HEK293T (cell line): ENCODE data around the gene DTYMK.

ENCODE experiments used
- CTCF ChIA-PET: fragments of 350-600 bp; formaldehyde crosslinking; extraction: SDS; loops from one replicate; lab custom pipeline; 2021; ENCODE audit warnings: antibody characterized with exemption, inconsistent platforms; lab: Yijun Ruan, JAX
- POLR2A ChIA-PET: fragments of 350-600 bp; formaldehyde crosslinking; extraction: SDS; loops from one replicate; lab custom pipeline; 2020; ENCODE audit warnings: antibody characterized with exemption, inconsistent platforms; lab: Yijun Ruan, JAX
- DNase-seq: peaks from one replicate; pipeline ENCODE4 v3.0.0; 2012; ENCODE audit warnings: mixed read lengths; ENCODE audit errors: extremely low spot score
- ARNT ChIP-seq: fragments of 450-650 bp; IDR thresholded peaks from 2 replicates; pipeline ENCODE4 v1.6.1; 2017; ENCODE audit warnings: mild to moderate bottlenecking
- BHLHE40 ChIP-seq: fragments of 450-650 bp; IDR thresholded peaks from 2 replicates; pipeline ENCODE4 v1.6.1; 2016; ENCODE audit warnings: mild to moderate bottlenecking, moderate library complexity, borderline replicate concordance
- CTBP1 ChIP-seq: fragments of 450-650 bp; IDR thresholded peaks from 2 replicates; pipeline ENCODE4 v1.6.1; 2016; ENCODE audit warnings: borderline replicate concordance
- ELF4 ChIP-seq: fragments of 450-650 bp; IDR thresholded peaks from 2 replicates; pipeline ENCODE4 v1.6.1; 2017; ENCODE audit warnings: antibody characterized with exemption
- FOXA1 ChIP-seq: fragments of 450-650 bp; IDR thresholded peaks from 2 replicates; pipeline ENCODE4 v1.6.1; 2016; ENCODE audit warnings: mild to moderate bottlenecking
- FOXK2 ChIP-seq: fragments of 450-650 bp; IDR thresholded peaks from 2 replicates; pipeline ENCODE4 v1.6.1; 2016; ENCODE audit warnings: mild to moderate bottlenecking
- FOXM1 ChIP-seq: fragments of 450-650 bp; IDR thresholded peaks from 2 replicates; pipeline ENCODE4 v1.6.1; 2017; ENCODE audit warnings: mild to moderate bottlenecking, borderline replicate concordance
- HDGF ChIP-seq: fragments of 450-650 bp; IDR thresholded peaks from 2 replicates; pipeline ENCODE4 v1.6.1; 2017; ENCODE audit warnings: antibody characterized with exemption, borderline replicate concordance
- L3MBTL2 ChIP-seq: fragments of 450-650 bp; conservative IDR thresholded peaks from 2 replicates; pipeline ENCODE4 v1.6.1; 2016; ENCODE audit warnings: mild to moderate bottlenecking
- LEF1 ChIP-seq: fragments of 450-650 bp; IDR thresholded peaks from 2 replicates; pipeline ENCODE4 v1.6.1; 2017; ENCODE audit warnings: mild to moderate bottlenecking, borderline replicate concordance
- NFRKB ChIP-seq: fragments of 450-650 bp; IDR thresholded peaks from 2 replicates; pipeline ENCODE4 v1.6.1; 2016; ENCODE audit warnings: mild to moderate bottlenecking, moderate library complexity
- SP1 ChIP-seq: fragments of 450-650 bp; IDR thresholded peaks from 2 replicates; pipeline ENCODE4 v1.6.1; 2017
- SUZ12 ChIP-seq: fragments of 450-650 bp; IDR thresholded peaks from 2 replicates; pipeline ENCODE4 v1.6.1; 2016; ENCODE audit warnings: mild to moderate bottlenecking
- TARDBP ChIP-seq: fragments of 450-650 bp; IDR thresholded peaks from 2 replicates; pipeline ENCODE4 v1.6.1; 2016
- ZNF384 ChIP-seq: fragments of 450-650 bp; IDR thresholded peaks from 2 replicates; pipeline ENCODE4 v1.6.1; 2016
- TF ChIP-seq, protein P1 (sequence below): fragments of 450-650 bp; IDR thresholded peaks from 2 replicates; pipeline ENCODE4 v1.6.1; 2016

Gene DTYMK

DNA sequence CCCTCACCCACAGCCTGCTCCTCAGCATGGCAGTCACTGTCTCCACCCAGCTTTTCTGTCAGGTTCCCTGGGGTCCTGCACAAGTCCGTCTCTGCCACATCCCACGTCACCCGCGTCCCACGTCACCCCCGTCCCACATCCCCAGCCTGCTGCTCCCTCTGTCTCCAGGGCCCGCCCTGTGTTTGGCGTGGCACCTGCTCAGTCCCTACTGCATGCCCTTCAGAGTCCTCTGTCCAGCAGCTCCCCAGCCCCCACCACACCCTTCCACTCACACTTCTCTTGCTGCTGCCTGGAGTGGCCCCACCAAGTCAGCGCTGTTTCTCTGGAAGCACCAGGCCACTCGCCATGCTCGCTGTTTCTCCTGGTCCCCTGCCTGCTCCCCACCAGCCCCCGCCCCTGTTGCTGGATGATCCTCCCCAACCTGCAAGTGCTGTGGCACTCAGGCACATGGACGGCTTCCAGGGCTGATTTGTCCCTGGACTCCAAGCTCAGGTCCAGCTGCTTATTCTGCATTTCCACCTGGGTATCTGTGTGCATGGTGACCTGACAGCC lies 30.3 kb downstream of the DTYMK start:
- POLR2A ChIA-PET: no interaction called here
- TF ChIP-seq ARNT (no peak), CTBP1 (no peak), FOXM1 (no peak), SUZ12 (no peak), TARDBP (no peak), BHLHE40 (no peak), FOXK2 (no peak)
- TF ChIP-seq, protein P1, sequence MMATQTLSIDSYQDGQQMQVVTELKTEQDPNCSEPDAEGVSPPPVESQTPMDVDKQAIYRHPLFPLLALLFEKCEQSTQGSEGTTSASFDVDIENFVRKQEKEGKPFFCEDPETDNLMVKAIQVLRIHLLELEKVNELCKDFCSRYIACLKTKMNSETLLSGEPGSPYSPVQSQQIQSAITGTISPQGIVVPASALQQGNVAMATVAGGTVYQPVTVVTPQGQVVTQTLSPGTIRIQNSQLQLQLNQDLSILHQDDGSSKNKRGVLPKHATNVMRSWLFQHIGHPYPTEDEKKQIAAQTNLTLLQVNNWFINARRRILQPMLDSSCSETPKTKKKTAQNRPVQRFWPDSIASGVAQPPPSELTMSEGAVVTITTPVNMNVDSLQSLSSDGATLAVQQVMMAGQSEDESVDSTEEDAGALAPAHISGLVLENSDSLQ: no peak
- DNase-seq: no peak
- CTCF ChIA-PET: no interaction called here

GRCh38 chr2:241655516-241656189 lies 31.0 kb downstream of the DTYMK start:
- ChIA-PET CTCF (no interaction called here), POLR2A (no interaction called here)
- no peak for DNase-seq
- TF ChIP-seq FOXM1 (no peak), LEF1 (no peak), FOXA1 (no peak)

GRCh38 chr2:241654551-241654950 lies 32.1 kb downstream of the DTYMK start:
- no peak for TF ChIP-seq LEF1
- no peak for TF ChIP-seq CTBP1
- CTCF ChIA-PET: no interaction called here
- POLR2A ChIA-PET: no interaction called here
- no peak for DNase-seq

GRCh38 chr2:241653210-241653750 lies 33.3 kb downstream of the DTYMK start:
- CTCF ChIA-PET: no interaction called here
- DNase-seq: no peak
- POLR2A ChIA-PET: no interaction called here
- TF ChIP-seq L3MBTL2 (no peak), ARNT (no peak), ZNF384 (no peak), HDGF (no peak), NFRKB (no peak), FOXM1 (no peak), FOXA1 (no peak), TARDBP (no peak), LEF1 (no peak), BHLHE40 (no peak)
- TF ChIP-seq, protein P1: no peak

DNA sequence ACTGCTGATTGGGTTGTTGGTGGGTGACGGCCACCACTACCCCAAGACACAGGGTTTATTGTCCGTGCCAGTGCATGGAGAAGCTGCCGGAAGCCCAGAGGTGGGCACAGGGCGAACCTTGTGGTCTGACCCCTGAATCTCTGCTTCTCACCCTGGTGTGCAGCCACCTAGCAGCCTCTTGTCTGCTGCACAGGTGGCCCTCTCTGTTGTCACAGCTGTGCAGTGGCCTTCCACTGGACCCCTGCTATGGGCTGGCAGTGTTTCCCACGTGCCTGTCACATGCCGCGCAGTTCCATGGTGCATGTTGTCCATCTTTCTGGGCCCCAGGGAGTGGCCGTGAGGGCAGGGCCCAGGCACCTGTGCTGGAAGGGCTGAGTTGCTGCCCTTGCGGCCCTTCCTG lies 33.9 kb downstream of the DTYMK start:
- TF ChIP-seq HDGF: no peak
- TF ChIP-seq TARDBP: no peak
- TF ChIP-seq ZNF384: no peak
- TF ChIP-seq ELF4: no peak
- no peak for TF ChIP-seq L3MBTL2
- TF ChIP-seq ARNT: no peak
- no peak for TF ChIP-seq SUZ12
- TF ChIP-seq FOXK2: no peak
- TF ChIP-seq NFRKB: no peak
- TF ChIP-seq SP1: no peak
- ChIA-PET POLR2A (no interaction called here), CTCF (no interaction called here)
- DNase-seq: no peak

DNA sequence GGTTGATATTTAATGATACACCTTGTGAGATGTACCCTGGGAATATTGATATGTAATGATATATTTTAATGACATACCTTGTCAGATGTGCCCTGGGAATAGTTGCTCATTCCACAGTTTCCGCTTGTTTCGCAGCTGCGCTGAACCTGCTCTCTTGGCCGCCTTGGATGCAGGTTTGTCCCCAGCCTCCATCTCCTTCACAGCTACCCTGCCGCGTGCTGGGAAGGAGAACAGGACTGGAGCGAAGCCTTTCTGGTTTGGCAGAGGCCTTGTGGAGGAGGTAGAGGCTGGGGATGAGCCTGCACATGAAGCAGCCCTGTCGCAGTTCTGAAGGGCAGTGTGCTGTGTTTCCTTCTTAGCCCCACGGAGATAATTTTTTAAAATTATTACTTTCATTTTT lies 34.5 kb downstream of the DTYMK start:
- no peak for DNase-seq
- TF ChIP-seq TARDBP (no peak), HDGF (no peak), SP1 (no peak), FOXK2 (no peak), FOXM1 (no peak)
- TF ChIP-seq, protein P1: no peak
- ChIA-PET POLR2A (no interaction called here), CTCF (no interaction called here)

DNA sequence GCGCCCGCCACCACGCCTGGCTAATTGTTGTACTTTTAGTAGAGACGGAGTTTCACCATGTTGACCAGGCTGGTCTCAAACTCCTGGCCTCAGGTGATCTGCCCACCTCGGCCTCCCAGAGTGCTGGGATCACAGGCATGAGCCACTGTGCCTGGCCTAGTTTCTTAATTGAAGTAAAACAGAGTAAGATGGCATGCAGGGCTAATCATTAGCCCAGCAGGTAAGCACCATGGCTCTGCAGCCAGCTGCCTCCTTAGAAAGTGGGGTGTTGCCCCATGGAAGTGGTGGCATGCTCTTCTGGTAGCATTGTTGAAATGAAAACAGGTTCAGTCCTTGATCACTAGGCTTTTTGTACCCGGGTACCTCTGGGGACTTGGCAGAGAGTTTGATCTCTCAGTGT lies 36.7 kb downstream of the DTYMK start:
- DNase-seq: no peak
- ChIA-PET CTCF (no interaction called here), POLR2A (no interaction called here)
- TF ChIP-seq NFRKB (no peak), HDGF (no peak), FOXK2 (no peak)
